GM20000 (cell line): ENCODE data around the gene PLA2G4D.

Experiments
- DNase-seq: peaks from one replicate; pipeline ENCODE4 v3.0.0; 2012; ENCODE audit warnings: low spot score
- TF ChIP-seq, protein P1 (sequence below): IDR thresholded peaks from 2 replicates; pipeline ENCODE4 v1.5.1; 2012; ENCODE audit warnings: mild to moderate bottlenecking, control low read depth; ENCODE audit errors: extremely low read depth, missing control alignments

Gene PLA2G4D

DNA sequence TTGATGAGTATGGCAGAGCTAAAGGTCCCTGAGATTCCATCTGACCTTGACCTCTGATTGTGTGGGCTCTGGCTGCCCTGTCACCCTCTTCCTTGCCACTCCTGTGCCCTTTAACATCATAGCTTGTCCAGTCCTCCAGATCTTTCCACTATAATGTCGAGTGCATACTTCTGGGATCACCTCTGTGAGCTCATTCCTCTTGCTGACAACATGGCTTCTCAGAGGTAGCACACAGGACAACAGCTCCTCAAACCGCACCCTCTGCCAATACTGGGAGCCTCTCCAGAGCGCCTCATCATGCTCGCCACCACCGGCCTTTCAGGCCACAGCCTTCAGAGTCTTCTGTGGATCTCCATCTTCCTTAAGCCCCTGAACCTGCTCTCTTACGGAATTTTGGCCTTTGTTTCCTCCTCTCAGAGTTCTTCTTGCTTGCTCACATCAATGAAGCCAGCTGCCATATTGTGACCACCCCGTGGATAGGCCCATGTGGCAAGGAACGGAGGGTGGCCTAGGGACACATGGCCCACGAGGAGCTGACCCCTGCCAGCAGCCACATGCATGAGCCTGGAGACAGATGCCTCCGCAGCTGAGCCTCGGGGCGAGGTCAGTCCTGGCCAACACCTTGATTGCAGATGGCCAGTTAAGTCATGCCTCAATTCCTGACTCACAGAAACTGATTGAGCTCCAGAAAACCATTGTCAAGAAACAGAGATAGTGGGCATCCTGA, 31.1 kb downstream of the PLA2G4D start:
- TF ChIP-seq, protein P1, sequence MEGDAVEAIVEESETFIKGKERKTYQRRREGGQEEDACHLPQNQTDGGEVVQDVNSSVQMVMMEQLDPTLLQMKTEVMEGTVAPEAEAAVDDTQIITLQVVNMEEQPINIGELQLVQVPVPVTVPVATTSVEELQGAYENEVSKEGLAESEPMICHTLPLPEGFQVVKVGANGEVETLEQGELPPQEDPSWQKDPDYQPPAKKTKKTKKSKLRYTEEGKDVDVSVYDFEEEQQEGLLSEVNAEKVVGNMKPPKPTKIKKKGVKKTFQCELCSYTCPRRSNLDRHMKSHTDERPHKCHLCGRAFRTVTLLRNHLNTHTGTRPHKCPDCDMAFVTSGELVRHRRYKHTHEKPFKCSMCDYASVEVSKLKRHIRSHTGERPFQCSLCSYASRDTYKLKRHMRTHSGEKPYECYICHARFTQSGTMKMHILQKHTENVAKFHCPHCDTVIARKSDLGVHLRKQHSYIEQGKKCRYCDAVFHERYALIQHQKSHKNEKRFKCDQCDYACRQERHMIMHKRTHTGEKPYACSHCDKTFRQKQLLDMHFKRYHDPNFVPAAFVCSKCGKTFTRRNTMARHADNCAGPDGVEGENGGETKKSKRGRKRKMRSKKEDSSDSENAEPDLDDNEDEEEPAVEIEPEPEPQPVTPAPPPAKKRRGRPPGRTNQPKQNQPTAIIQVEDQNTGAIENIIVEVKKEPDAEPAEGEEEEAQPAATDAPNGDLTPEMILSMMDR: no peak

DNA sequence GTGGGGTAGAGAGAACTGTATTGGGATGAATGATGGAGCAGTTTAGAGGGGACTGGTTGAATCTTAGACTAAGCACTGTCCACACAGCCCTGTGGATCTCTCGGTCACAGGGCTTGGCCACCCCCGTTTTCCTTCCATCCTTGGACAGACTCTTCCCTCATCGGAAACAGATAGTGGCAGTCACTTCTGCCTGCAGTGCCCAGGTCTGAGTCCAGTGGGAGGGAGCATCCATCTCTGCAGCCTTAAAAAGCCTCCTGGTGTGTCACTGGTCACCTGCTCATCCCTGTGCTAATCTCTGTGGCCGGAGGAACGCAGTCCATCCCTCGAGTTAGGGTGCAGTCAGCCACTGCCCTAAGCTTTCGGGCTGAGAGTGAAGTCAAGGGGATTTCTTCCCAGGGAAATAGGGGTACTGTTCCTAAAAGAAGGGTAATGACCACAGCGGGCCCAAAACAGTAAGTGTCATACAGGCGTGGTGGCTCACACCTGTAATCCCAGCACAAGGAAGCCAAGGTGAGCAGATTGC, 32.0 kb downstream of the PLA2G4D start:
- TF ChIP-seq, protein P1: no peak
- DNase-seq: no peak

More for the DNA sequence above, 31.1 kb downstream of the PLA2G4D start:
- DNase-seq: no peak

GRCh38 chr15:42060797-42061196, 33.6 kb downstream of the PLA2G4D start:
- TF ChIP-seq, protein P1: no peak

GRCh38 chr15:42060477-42060763, 33.9 kb downstream of the PLA2G4D start:
- TF ChIP-seq, protein P1: no peak
- DNase-seq: no peak

More at GRCh38 chr15:42060797-42061196, 33.6 kb downstream of the PLA2G4D start:
- no peak for DNase-seq

GRCh38 chr15:42059661-42060476, 34.5 kb downstream of the PLA2G4D start:
- TF ChIP-seq, protein P1: peak; percentile 91
- DNase-seq: peak; percentile 71

DNA sequence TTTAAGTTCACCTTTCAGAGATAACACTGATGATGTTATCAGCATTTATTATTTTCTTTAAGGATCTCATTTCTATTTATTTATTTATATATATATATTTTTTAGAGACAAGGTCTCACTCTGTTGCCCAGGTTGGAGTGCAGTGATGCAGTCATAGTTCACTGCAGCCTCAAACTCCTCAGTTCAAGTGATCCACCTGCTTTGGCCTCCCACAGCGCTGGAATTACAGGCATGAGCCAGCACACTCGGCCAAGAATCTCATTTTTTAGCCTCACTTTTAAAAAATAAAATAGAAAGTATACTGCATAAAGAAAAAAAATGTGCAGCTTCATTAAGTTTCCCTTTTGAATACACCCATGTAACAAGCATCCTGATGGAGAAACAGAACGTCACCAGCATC, 35.6 kb downstream of the PLA2G4D start:
- TF ChIP-seq, protein P1: no peak
- DNase-seq: no peak
